K562 (cell line): ENCODE results near the gene PIK3R5. TPM values are rescaled to one million over a fixed set of nuclear protein-coding genes. Genes with fewer than 3 reads are reported as not detected.

Experiments
- ATAC-seq: fragments of 200-7000 bp; cut with Tn5 transposase; 3 replicates; pipeline ENCODE4 v1.9.1; 2020; ENCODE audit warnings: moderate library complexity
- BruUV-seq: library from RNA; stranded (reverse); fragments of 400-500 nt; replicated peaks from 2 replicates; lab custom pipeline; 2021; lab: Mats Ljungman, UMichigan
- CTCF ChIA-PET: fragments of 300-600 bp; formaldehyde crosslinking; extraction: SDS; loops from one replicate; lab custom pipeline; 2021; ENCODE audit warnings: low intra/inter-chr PET ratio; lab: Yijun Ruan, JAX
- POLR2A ChIA-PET: fragments of 300-600, 350-650 bp; sonication (Branson Sonifier 250); formaldehyde crosslinking; extraction: SDS; loops from one replicate; lab custom pipeline; 2021; ENCODE audit warnings: antibody characterized with exemption, inconsistent platforms; lab: Yijun Ruan, JAX
- DNase-seq, 4 experiments: peaks; one replicate each; pipeline versions ENCODE4 v3.0.0 to v3.0.0-alpha.2; 2011 to 2018; ENCODE audit warnings: low spot score in 3 of 4, mixed read lengths in 3 of 4; ENCODE audit errors: extremely low read depth in 1 of 4
- FAIRE-seq: peaks from 2 replicates; lab custom pipeline; 2011; peaks lifted over from hg19 to GRCh38; lab: Jason Lieb, UNC
- H2AFZ ChIP-seq: 2 replicates; pipeline ENCODE4 v1.6.0; 2011; ENCODE audit warnings: low read depth, low read length, control low read depth, inconsistent platforms
- H3K27ac ChIP-seq: fragments of 200-600 bp; 3 replicates; pipeline ENCODE4 v1.8.0; 2011; ENCODE audit warnings: low read depth, mild to moderate bottlenecking, control low read depth, inconsistent platforms, low read length, moderate library complexity, mixed read lengths; ENCODE audit errors: extremely low read depth
- H3K27me3 ChIP-seq, 2 experiments: fragments of 300-600 bp in 1 of 2; 2 replicates in 1 of 2; 3 replicates in 1 of 2; pipeline versions ENCODE4 v1.6.0 to v1.8.0; 2011; ENCODE audit warnings: inconsistent platforms in 2 of 2, low read length in 2 of 2, mild to moderate bottlenecking in 1 of 2, mixed read lengths in 1 of 2, moderate library complexity in 1 of 2; ENCODE audit not compliant: control insufficient read depth in 2 of 2, insufficient read depth in 2 of 2
- H3K36me3 ChIP-seq: fragments of 300-600 bp; 3 replicates; pipeline ENCODE4 v1.8.0; 2011; ENCODE audit warnings: mild to moderate bottlenecking, low read length, inconsistent platforms; ENCODE audit not compliant: control insufficient read depth, insufficient read depth
- H3K4me1 ChIP-seq, 2 experiments: fragments of 200-600 bp in 1 of 2; replicated peaks in 1 of 2; 2 replicates in 1 of 2; 3 replicates in 1 of 2; pipeline versions ENCODE4 v1.5.1 to v1.8.0; 2011; ENCODE audit warnings: inconsistent platforms in 2 of 2, low read length in 2 of 2, mild to moderate bottlenecking in 1 of 2, mixed read lengths in 1 of 2, moderate library complexity in 1 of 2; ENCODE audit not compliant: control insufficient read depth in 2 of 2, insufficient read depth in 2 of 2
- H3K4me2 ChIP-seq: 2 replicates; pipeline ENCODE4 v1.6.1; 2011; ENCODE audit warnings: low read length, control low read depth, inconsistent platforms, mixed read lengths; ENCODE audit not compliant: insufficient read depth
- H3K4me3 ChIP-seq: fragments of 200-600 bp; sonication (generic), shearing (Covaris generic); 2 replicates; pipeline ENCODE4 v1.5.1; 2016; ENCODE audit warnings: control low read depth, inconsistent platforms
- H3K79me2 ChIP-seq: fragments of 200-600 bp; 3 replicates; pipeline ENCODE4 v1.8.0; 2011; ENCODE audit warnings: low read length, inconsistent platforms; ENCODE audit not compliant: control insufficient read depth, insufficient read depth
- H3K9ac ChIP-seq, 2 experiments: 2 replicates each; pipeline versions ENCODE4 v1.6.0 to v1.6.1; 2011; ENCODE audit warnings: low read depth in 2 of 2, low read length in 2 of 2, control low read depth in 1 of 2, inconsistent platforms in 1 of 2, mild to moderate bottlenecking in 1 of 2, mixed read lengths in 1 of 2; ENCODE audit not compliant: insufficient read depth in 1 of 2
- H3K9me1 ChIP-seq: one replicate; pipeline ENCODE4 v1.6.0; 2011; ENCODE audit warnings: inconsistent platforms, mild to moderate bottlenecking, low read length, moderate library complexity; ENCODE audit not compliant: control insufficient read depth, insufficient read depth
- H3K9me3 ChIP-seq: replicated peaks from 2 replicates; pipeline ENCODE4 v1.5.1; 2011; ENCODE audit warnings: low read depth, low read length, inconsistent platforms; ENCODE audit not compliant: control insufficient read depth, insufficient read depth
- H4K20me1 ChIP-seq: replicated peaks from 2 replicates; pipeline ENCODE4 v1.6.1; 2011; ENCODE audit warnings: low read length, inconsistent platforms, mixed read lengths; ENCODE audit not compliant: control insufficient read depth, insufficient read depth
- ARHGAP35 ChIP-seq: fragments of 450-650 bp; IDR thresholded peaks from 2 replicates; pipeline ENCODE4 v1.6.1; 2018; ENCODE audit not compliant: partially characterized antibody
- C11orf30 ChIP-seq: fragments of 450-650 bp; IDR thresholded peaks from 2 replicates; pipeline ENCODE4 v1.6.1; 2016; ENCODE audit warnings: low read depth, mild to moderate bottlenecking
- CEBPB ChIP-seq: fragments of 450-650 bp; IDR thresholded peaks from 2 replicates; pipeline ENCODE4 v1.6.1; 2016; ENCODE audit warnings: missing genetic modification characterization, missing compliant biosample characterization
- FOXM1 ChIP-seq, 2 experiments: fragments of 450-650 bp in 1 of 2; sonication (generic) in 1 of 2; formaldehyde crosslinking in 1 of 2; IDR thresholded peaks; 2 replicates each; pipeline versions ENCODE4 v1.6.1 to v1.9.0; 2017 to 2022; ENCODE audit warnings: low read depth in 2 of 2, mild to moderate bottlenecking in 2 of 2, missing genetic modification reagents in 1 of 2, moderate library complexity in 1 of 2
- MAFG ChIP-seq: fragments of 450-650 bp; conservative IDR thresholded peaks from 2 replicates; pipeline ENCODE4 v1.6.1; 2016; ENCODE audit warnings: missing genetic modification characterization, missing compliant biosample characterization
- MTA1 ChIP-seq: fragments of 450-650 bp; IDR thresholded peaks from 2 replicates; pipeline ENCODE4 v1.6.1; 2017; ENCODE audit warnings: borderline replicate concordance
- RAD21 ChIP-seq, 2 experiments: fragments of 250-450 bp in 1 of 2; fragments of 450-650 bp in 1 of 2; sonication (Bioruptor Pico) in 1 of 2; formaldehyde crosslinking in 1 of 2; IDR thresholded peaks in 1 of 2; conservative IDR thresholded peaks in 1 of 2; 2 replicates each; pipeline versions ENCODE4 v1.4.0 to v1.8.0; 2020 to 2022; ENCODE audit warnings: mild to moderate bottlenecking in 2 of 2, moderate library complexity in 1 of 2
- USF2 ChIP-seq: sonication (generic); formaldehyde crosslinking; IDR thresholded peaks from 2 replicates; pipeline ENCODE4 v1.5.0; 2020; ENCODE audit warnings: missing genetic modification reagents
- ZNF316 ChIP-seq: fragments of 450-650 bp; IDR thresholded peaks from 2 replicates; pipeline ENCODE4 v1.6.1; 2016
- WGBS: fragments of 100-300 bp; shearing (Covaris generic); methylation state at CpG from one replicate; pipeline ENCODE4 v1.1.6; 2016; ENCODE audit warnings: low coverage, mixed read lengths; ENCODE audit not compliant: insufficient coverage; ENCODE audit errors: missing lambda C conversion rate; 5-methylcytosine and 5-hydroxymethylcytosine counted together
- in situ Hi-C: fragments of 300-500 bp; cut with MboI; formaldehyde crosslinking; loops from 4 replicates; pipeline ENCODE4 v1.15.0; 2018; ENCODE audit warnings: inconsistent platforms, mixed read lengths
- intact Hi-C: fragments of 100-400 bp; cut with micrococcal nuclease; formaldehyde crosslinking; loops from 2 replicates; pipeline ENCODE4 v1.14.2; 2022
- polyA plus RNA-seq, 8 experiments: library from polyadenylated mRNA; depleted of rRNA in 4 of 8; stranded (reverse) in 5 of 8; unstranded in 3 of 8; fragments of >200 nt; fragmentation: Nextera tagmentation in 2 of 8; fragmentation: Illumina TruSeq in 1 of 8; extraction: Ambion mirVana in 2 of 8; extraction: Trizol in 1 of 8; gene quantifications; 2 replicates each; pipeline versions ENCODE4 v1.2.1 to v1.2.3, GENCODE V29; 2011 to 2014; ENCODE audit warnings: inconsistent platforms in 1 of 8, missing spikeins in 1 of 8
- total RNA-seq, 7 experiments: library from RNA; depleted of rRNA in 6 of 7; stranded (reverse); fragments of >200 nt in 6 of 7; fragmentation: Illumina TruSeq in 2 of 7; extraction: Trizol in 2 of 7; gene quantifications; 2 replicates each; pipeline versions ENCODE4 v1.2.1 to v1.2.3, GENCODE V29; 2011 to 2021; ENCODE audit warnings: low replicate concordance in 1 of 7
- TF ChIP-seq, protein P1 (sequence below): fragments of 450-650 bp; conservative IDR thresholded peaks from 2 replicates; pipeline ENCODE4 v1.6.1; 2016; ENCODE audit warnings: missing genetic modification characterization, low read depth, mild to moderate bottlenecking, control low read depth, missing compliant biosample characterization

Gene PIK3R5
- total and polyA plus RNA-seq, 9 of the 15 experiments (the other 6 are each of a cell fraction or from before 2014, with no cell fraction given): 0.01 to 0.38 TPM; not detected in 7

DNA sequence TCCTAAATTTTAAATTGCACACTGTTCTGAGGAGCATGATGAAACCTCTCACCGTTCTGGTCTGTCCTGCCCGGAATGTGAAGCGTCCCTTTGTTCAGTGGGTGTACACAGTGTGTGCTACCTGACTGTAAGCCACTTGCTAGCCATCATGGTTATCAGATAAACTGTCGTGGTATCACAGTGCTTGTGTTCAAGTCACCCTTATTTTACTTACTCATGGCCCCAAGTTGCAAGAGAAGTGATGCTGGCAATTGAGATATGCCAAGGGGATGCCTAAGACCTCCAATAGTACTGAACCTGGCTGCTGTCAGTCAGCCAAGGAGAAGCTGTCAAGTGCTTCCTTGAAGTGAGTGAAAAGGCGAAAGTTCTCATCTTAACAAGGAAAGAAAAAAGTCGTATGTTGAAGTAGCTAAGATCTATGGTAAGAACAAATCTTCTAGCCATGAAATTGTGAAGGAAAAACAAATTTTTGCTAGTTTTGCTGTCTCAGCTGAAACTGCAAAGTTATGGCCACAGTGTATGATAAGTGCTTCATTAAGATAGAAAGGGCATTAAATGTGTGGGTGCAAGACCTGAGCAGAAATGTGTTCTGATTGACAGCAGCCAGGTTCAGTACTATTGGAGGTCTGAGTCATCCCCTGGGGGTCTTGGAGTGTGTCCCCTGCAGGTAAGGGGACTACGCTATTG, 103.9 kb downstream of the PIK3R5 start:
- no peaks in the 10 kb centered on the region for H4K20me1 ChIP-seq

More for the DNA sequence above, 103.9 kb downstream of the PIK3R5 start:
- FAIRE-seq (no peak), ATAC-seq (no peak), DNase-seq (no peak)
- POLR2A ChIA-PET: no interaction called here
- Histone ChIP-seq H3K9ac (no peak overlapping the region), H3K4me2 (no peak overlapping the region), H3K9me1 (no peaks in the 10 kb centered on the region), H3K27me3 (peaks cover 0 to 13% of the 10 kb centered on the region in 2 experiments; a peak in 2 of 5 replicates), H2AFZ (no peak overlapping the region), H3K9me3 (no peaks in the 10 kb centered on the region), H3K4me3 (no peak overlapping the region), H3K4me1 (peaks cover 0 to 10% of the 10 kb centered on the region in 2 experiments; a peak in 2 of 5 replicates), H3K27ac (no peak overlapping the region), H3K36me3 (no peaks in the 10 kb centered on the region), H3K79me2 (no peaks in the 10 kb centered on the region)
- in situ Hi-C loops (no loop called here), intact Hi-C loops (no loop called here)
- BruUV-seq: no TSS peak
- CTCF ChIA-PET: interaction anchor here (0.6 kb wide), 1 partner anchor 791 kb away, joined by 4 read pairs; no protein-coding TSS in a partner anchor
- 1% methylated on average over 7 of the region's 7 CpGs for WGBS
- TF ChIP-seq FOXM1 (IDR thresholded peaks at IDR 0.05; ENCODE audit: low read depth) (no peak), FOXM1 (CRISPR knock-in tag; IDR thresholded peaks at IDR 0.05; ENCODE audit: low read depth) (no peak), ZNF316 (peak; percentile 53), MAFG (tag) (0 out of 2 replicates have a peak, but pooled peaks have one; percentile 20), USF2 (no peak), RAD21 (CRISPR knock-in tag; conservative IDR thresholded peaks at IDR 0.05 in 1 of 2, IDR thresholded peaks at IDR 0.05 in 1 of 2) (no peak), ARHGAP35 (no peak), C11orf30 (0 out of 2 replicates have a peak, but pooled peaks have one; percentile 23), MTA1 (no peak), CEBPB (tag) (no peak)
- TF ChIP-seq, protein P1, sequence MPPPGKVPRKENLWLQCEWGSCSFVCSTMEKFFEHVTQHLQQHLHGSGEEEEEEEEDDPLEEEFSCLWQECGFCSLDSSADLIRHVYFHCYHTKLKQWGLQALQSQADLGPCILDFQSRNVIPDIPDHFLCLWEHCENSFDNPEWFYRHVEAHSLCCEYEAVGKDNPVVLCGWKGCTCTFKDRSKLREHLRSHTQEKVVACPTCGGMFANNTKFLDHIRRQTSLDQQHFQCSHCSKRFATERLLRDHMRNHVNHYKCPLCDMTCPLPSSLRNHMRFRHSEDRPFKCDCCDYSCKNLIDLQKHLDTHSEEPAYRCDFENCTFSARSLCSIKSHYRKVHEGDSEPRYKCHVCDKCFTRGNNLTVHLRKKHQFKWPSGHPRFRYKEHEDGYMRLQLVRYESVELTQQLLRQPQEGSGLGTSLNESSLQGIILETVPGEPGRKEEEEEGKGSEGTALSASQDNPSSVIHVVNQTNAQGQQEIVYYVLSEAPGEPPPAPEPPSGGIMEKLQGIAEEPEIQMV (tag): no peak
